Activated CD4-positive, alpha-beta T cell treated with anti-CD3 and anti-CD28 coated beads, Interleukin-2, Interleukin-4, amounts not matched to agents 100 ng/mL and 50 ng/mL, durations not matched to agents 16 hours and 8 hours (primary cell): ENCODE data around the gene NACC2.
"Not testable (repeated sequence)": the region's sequence is repeated elsewhere in the genome, so short reads cannot be mapped to it uniquely, and the experiment has no call there.

Source experiments
- DNase-seq: peaks from one replicate; pipeline ENCODE4 v3.0.0-alpha.2; 2020; ENCODE audit warnings: low spot score

NACC2 gene

GRCh38 chr9:136080716-136081112 is 14.4 kb downstream of the NACC2 start:
- DNase-seq: no peak

GRCh38 chr9:136079916-136080246 is 15.2 kb downstream of the NACC2 start:
- DNase-seq: no peak

GRCh38 chr9:136079211-136079915 is 15.7 kb downstream of the NACC2 start:
- no peak for DNase-seq

- no peak for DNase-seq
Measured at GRCh38 chr9:136078498-136079011, 16.5 kb downstream of the NACC2 start.

DNA sequence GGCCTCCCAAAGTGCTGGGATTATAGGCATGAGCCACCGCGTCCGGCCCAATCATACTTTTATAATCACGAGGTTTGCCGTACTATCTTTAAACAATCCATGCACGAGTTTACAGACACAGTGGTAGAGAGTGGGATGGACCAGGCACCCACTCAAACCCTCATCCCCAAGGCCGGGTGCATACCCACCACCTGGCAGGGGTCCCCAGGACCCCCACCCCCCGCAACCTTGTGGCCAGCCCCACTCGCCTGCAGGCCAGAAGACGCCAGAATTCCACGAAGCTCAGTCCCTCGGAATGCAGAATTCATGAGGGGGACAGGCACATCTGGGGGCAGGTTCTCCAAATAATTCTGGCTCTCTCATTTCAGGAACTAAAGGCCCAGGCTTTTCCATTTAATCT is 17.1 kb downstream of the NACC2 start:
- no peak for DNase-seq

- DNase-seq: no peak
Measured at GRCh38 chr9:136077491-136077890, 17.6 kb downstream of the NACC2 start.

GRCh38 chr9:136075881-136076678 is 19.0 kb downstream of the NACC2 start:
- DNase-seq: no peak

- no peak for DNase-seq
Measured at GRCh38 chr9:136075134-136075841, 19.8 kb downstream of the NACC2 start.

- no peak for DNase-seq
Measured at GRCh38 chr9:136074706-136075105, 20.4 kb downstream of the NACC2 start.

DNA sequence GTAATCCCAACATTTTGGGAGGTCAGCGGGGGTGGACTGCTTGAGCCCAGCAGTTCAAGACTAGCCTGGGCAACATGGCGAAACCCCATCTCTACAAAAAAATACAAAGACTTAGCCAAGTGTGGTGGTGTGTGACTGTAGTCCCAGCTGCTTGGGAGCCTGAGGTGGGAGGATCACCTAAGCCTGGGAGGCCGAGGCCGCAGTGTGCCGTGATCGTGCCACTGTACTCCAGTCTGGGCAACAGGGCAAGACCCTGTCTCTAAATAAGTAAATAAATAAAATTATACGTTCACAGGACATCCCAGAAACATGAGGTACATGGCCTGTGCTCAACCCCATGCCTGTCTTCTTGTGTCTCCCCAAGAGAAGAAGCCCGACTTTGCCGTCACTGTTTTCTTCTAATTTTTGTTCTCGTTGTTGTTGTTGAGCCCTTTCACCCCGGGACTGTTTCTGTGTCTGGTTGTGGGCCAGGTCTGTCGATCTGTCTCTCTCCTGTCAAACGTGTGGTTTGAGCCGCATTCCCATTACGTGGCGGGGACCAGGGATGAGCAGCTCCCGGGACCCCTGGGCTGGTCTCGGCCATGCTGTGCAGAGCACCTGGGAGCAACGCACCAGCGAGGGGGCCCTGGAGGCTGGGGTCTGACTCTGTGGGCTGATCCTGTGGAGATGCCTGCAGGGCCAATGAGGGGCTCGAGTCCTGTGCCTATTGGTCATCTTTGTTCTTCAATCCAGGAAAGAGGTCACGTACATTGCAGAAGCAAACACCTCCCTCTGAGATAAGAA is 32.2 kb downstream of the NACC2 start:
- no peak for DNase-seq

DNA sequence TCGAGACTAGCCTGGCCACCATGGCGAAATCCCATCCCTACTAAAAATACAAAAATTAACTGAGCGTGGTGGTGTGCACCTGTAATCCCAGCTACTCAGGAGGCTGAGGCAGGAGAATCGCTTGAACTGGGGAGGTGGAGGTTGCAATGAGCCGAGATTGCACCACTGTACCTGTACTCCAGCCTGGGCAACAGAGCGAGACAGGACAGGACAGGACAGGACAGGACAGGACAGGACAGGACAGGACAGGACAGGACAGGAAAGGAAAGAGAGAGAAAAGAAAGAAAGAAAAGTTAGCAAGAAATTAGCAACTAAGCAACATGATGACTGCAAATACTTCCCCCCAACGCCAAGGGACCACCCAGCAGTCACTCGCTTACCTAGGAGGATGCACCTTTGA is 33.2 kb downstream of the NACC2 start:
- DNase-seq: not testable (repeated sequence)

DNA sequence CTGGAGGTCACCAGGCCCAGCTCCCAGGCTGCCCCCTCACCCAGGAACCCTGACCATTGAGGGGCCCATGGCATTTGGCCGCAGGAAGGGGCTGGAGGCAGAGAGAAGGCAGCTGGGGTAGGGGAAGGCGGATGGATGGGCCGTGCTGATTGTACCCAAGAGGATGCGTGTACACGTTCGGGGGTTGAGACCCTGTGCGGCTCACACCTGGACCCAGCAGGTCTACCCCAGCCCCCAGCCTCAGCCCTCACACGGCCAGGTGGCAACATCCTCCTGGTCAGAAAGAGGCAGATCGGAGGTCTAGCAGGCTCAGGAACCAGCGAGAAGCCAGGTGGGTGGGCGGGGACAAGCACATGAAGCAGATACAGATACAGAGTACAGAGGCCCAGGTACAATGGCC is 33.7 kb downstream of the NACC2 start:
- no peak for DNase-seq

DNA sequence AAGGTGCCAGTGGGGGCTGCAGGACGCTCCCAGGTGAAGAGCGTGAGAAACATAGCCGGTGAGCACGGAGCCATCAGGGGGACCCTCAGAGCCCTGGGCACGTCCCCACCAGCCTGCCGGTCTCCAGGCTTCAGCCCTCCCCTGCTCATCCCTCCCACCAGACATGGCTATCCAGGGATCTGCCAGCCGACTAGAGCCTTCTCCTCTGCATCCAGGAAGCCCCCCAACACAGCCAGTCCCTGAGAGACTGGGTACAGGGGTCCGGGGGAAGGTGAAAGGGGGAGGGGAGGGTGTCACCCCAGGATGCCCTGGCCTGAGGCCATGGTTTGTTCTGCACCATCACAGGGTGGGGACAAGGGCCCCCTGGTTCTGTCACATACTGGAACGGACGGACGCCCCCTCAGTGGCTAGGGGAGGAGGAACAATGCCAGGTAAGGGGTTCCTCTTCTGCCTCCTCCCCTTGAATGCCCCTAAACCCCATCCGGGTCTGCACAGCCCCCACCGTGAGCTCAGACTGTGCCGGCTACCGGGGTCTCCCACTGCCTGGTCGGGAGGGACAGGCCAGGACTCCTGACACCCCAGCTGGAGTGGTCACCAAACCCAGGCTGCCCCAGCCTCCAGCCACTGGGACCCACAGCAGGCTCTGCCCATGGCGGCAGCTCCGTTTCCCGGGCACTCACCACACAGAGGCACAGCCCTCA is 34.3 kb downstream of the NACC2 start:
- DNase-seq: no peak

DNA sequence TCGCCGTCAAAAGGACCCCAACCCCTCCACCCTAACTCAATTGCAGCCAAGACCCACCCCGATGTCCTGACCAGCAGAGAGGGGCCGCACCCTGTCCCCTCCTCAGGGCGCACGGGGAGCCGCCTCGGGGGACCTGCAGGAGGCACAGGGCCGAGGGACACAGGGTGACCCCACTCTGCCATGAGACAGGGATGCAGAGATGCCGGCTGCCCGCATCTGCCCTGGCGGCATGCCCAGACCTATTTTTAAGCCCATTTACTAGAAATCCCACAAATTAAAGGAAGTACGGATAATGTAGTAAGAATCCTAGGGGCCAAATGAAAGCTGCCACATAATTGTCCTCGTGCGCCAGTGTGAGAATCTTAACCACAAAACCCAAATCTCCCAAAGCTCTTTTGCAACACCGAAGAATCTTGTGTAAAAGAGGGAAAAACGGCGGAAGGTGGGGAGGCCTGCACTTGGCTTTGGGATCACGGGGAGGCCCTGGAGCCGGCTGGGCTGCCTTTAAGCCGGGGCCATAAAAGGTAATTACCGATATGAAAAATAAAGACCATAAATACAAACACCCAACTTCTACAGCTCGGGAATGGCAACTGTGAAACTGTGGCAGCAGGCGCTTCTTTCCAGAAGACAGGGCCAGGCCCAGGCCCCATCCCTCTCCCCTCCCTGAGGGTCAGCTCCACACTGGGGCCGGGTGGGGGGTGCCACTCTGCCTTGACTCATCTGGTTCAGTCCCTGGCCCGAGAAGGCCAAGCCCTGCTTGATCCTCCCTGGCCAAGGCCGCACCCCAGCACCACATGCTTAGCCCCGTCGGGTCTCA is 35.0 kb downstream of the NACC2 start:
- no peak for DNase-seq

- no peak for DNase-seq
Measured at GRCh38 chr9:136059321-136059791, 35.7 kb downstream of the NACC2 start.

GRCh38 chr9:136058801-136059302 is 36.2 kb downstream of the NACC2 start:
- DNase-seq: no peak

DNA sequence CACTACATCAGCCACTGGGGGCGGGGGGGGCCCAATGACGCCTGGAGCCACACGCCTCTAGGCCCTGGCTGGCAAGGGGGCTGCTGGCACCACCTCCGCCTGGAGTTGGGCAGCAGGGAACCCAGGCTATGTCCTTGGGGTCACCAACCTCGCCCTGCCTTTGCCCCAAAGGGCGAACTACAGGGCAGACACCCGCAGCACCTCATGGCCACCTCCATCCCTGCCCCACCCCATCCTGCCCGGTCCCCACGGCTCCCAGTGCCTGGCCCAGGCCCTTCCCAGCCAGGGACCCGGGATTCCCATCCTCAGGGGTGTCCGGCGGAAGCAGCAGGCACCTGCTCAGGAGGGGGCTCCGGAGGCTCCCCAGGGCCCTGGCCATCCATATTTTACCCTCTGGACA is 37.0 kb downstream of the NACC2 start:
- DNase-seq: no peak

DNA sequence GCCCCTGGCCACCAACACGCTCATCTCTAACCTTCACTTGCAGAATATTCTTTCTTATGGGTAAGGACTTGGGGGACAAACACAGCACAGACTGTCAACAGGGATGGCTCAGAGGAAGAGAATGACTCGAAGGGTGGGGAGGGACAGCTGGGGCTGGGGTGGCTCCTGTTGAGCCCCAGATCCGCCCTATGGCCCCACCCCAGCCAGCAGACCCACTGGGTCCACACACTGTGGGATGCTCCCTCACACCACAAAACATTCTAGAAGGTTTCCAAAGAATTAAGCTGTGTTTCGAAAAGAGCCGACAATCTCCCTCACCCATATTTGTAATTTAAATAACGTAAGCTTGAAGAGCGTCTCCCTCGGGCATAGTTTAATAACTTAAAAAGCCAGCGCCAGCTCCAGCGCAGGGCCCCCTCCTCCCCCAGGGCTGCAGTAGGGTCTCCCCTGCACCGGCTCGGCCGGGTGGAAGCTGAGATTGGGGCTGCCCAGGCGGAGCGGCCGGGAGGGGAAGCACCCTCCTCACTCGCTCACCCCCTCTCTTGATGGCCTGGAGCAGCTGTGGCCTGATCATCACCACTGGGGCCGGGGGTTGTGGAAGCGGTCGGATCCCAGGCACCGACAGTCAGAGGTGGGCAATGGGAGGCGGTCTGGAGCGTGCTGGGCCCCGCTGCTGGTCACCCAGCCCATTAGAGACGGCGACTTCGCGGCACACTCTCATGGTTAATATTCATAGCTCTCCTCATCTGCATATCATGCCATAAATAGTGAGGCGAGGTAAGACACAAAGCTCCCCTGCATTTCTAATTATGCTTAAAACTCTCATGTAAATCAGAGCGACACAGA is 37.6 kb downstream of the NACC2 start:
- no peak for DNase-seq

DNA sequence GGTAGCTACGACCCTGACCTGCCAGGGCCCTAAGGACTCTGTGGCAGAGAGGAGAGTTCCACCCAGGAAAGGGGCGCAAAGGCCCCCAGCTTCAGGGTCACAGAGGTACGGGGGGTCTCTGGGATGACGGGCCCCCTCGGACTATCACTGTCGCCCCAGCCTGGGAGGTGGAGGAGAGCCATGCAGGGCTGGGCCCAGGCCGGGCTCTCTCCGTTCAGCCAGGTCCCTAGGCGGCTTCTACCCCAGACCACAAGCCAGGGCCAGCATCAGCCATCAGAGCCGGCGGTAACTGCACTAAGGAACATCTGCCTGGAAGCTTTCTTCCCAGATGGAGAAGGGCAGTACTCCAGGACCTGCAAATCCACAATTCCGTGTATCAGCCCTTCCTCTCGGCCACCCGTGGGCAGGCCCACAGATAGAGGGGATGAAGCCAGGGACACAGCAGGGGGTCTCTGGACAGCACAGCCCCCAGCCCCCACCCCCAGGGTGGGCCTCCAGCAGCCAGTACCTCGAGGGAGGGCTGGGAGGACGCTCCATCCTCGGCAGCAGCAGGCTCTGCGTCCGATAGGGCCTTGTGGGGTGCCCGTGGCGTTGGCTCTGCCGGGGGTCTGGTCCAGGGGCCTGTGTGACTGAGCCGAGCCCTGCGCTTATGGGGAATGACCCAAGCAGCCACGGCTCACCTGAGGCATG is 38.4 kb downstream of the NACC2 start:
- no peak for DNase-seq
